GM23338 (cell line): Measurements from ENCODE around the gene STXBP5L. TPM values are rescaled to one million over a fixed set of nuclear protein-coding genes. Genes with fewer than 3 reads are reported as not detected.

Source experiments
- ATAC-seq: fragments of 200-7000 bp; cut with Tn5 transposase; 3 replicates; pipeline ENCODE4 v1.9.1; 2020
- DNase-seq: peaks from one replicate; pipeline ENCODE4 v3.0.0-alpha.2; 2015; ENCODE audit warnings: low spot score
- H2AFZ ChIP-seq: fragments of 200-600 bp; sonication (generic); 2 replicates; pipeline ENCODE4 v1.8.0; 2016; ENCODE audit warnings: antibody characterized with exemption, mild to moderate bottlenecking, moderate library complexity
- H3F3A ChIP-seq: fragments of 200-600 bp; sonication (generic); replicated peaks from 2 replicates; pipeline ENCODE4 v1.8.0; 2017; ENCODE audit warnings: antibody characterized with exemption, mixed run types, low read depth
- H3K27ac ChIP-seq: fragments of 200-600 bp; sonication (generic); 2 replicates; pipeline ENCODE4 v1.6.1; 2016; ENCODE audit warnings: low read depth
- H3K27me3 ChIP-seq: fragments of 200-600 bp; sonication (generic); 2 replicates; pipeline ENCODE4 v1.8.0; 2016; ENCODE audit warnings: mild to moderate bottlenecking, mixed run types, moderate library complexity; ENCODE audit not compliant: insufficient read depth
- H3K36me3 ChIP-seq: fragments of 200-600 bp; sonication (generic); 2 replicates; pipeline ENCODE4 v1.8.0; 2016; ENCODE audit warnings: mild to moderate bottlenecking; ENCODE audit not compliant: insufficient read depth
- H3K4me1 ChIP-seq: fragments of 200-600 bp; sonication (generic); 2 replicates; pipeline ENCODE4 v1.8.0; 2016; ENCODE audit warnings: mild to moderate bottlenecking, moderate library complexity; ENCODE audit not compliant: insufficient read depth
- H3K4me2 ChIP-seq: fragments of 200-600 bp; sonication (generic); 2 replicates; pipeline ENCODE4 v1.7.1; 2017; ENCODE audit warnings: mixed run types
- H3K4me3 ChIP-seq: fragments of 200-600 bp; sonication (generic); 2 replicates; pipeline ENCODE4 v1.6.1; 2016; ENCODE audit warnings: mixed run types
- H3K79me2 ChIP-seq: fragments of 200-600 bp; sonication (generic); replicated peaks from 2 replicates; pipeline ENCODE4 v1.8.0; 2017; ENCODE audit warnings: mild to moderate bottlenecking; ENCODE audit not compliant: insufficient read depth
- H3K9me2 ChIP-seq: fragments of 200-600 bp; sonication (generic); 2 replicates; pipeline ENCODE4 v1.8.0; 2017; ENCODE audit not compliant: insufficient read depth
- H4K20me1 ChIP-seq: fragments of 200-600 bp; sonication (generic); replicated peaks from 2 replicates; pipeline ENCODE4 v1.8.0; 2017; ENCODE audit warnings: mild to moderate bottlenecking; ENCODE audit not compliant: insufficient read depth
- H3K27ac Mint-ChIP-seq: 2 replicates; pipeline ENCODE4 v1.8.0; 2020; ENCODE audit warnings: inconsistent platforms, mild to moderate bottlenecking, moderate library complexity, mixed read lengths
- H3K27me3 Mint-ChIP-seq: 3 replicates; pipeline ENCODE4 v1.8.0; 2022; ENCODE audit warnings: low read depth, mild to moderate bottlenecking, moderate library complexity, mixed read lengths, inconsistent platforms; ENCODE audit not compliant: insufficient read depth, poor library complexity
- H3K36me3 Mint-ChIP-seq: 3 replicates; pipeline ENCODE4 v1.8.0; 2021; ENCODE audit warnings: low read depth, mild to moderate bottlenecking, inconsistent platforms, moderate library complexity, mixed read lengths
- H3K4me1 Mint-ChIP-seq: 3 replicates; pipeline ENCODE4 v1.8.0; 2020; ENCODE audit warnings: mild to moderate bottlenecking, inconsistent platforms, mixed read lengths
- H3K4me3 Mint-ChIP-seq: 3 replicates; pipeline ENCODE4 v1.8.0; 2021; ENCODE audit warnings: moderate library complexity, mild to moderate bottlenecking, inconsistent platforms, mixed read lengths
- H3K9me3 Mint-ChIP-seq: 3 replicates; pipeline ENCODE4 v1.8.0; 2020; ENCODE audit warnings: moderate library complexity, mild to moderate bottlenecking, inconsistent platforms, mixed read lengths
- EZH2 ChIP-seq: fragments of 200-600 bp; sonication (generic); IDR thresholded peaks from one replicate; pipeline ENCODE4 v1.8.0; 2017; ENCODE audit warnings: antibody characterized with exemption, mild to moderate bottlenecking, low read depth; ENCODE audit not compliant: unreplicated experiment
- EZH2phosphoT487 ChIP-seq: fragments of 200-600 bp; sonication (generic); IDR thresholded peaks from one replicate; pipeline ENCODE4 v1.8.1; 2018; ENCODE audit warnings: antibody characterized with exemption; ENCODE audit not compliant: unreplicated experiment
- polyA plus RNA-seq: library from polyadenylated mRNA; unstranded; fragments of >200 nt; fragmentation: Nextera tagmentation; extraction: Ambion mirVana; gene quantifications from 2 replicates; pipeline ENCODE4 v1.2.1, GENCODE V29; 2016
- total RNA-seq: library from RNA; depleted of rRNA; stranded (reverse); fragments of >200 nt; shearing (Covaris generic); gene quantifications from 2 replicates; pipeline ENCODE4 v1.2.3, GENCODE V29; 2014
- TF ChIP-seq, protein P1 (sequence below): fragments of 250-450 bp; sonication (Bioruptor Pico); IDR thresholded peaks from 2 replicates; pipeline ENCODE4 v1.5.0; 2020; ENCODE audit warnings: mild to moderate bottlenecking, moderate library complexity
- TF ChIP-seq, protein P2 (sequence below), 2 experiments: fragments of 200-600 bp in 1 of 2; sonication (generic) in 1 of 2; conservative IDR thresholded peaks; 2 replicates each; pipeline versions ENCODE4 v1.5.1 to v1.6.1; 2016 to 2017; ENCODE audit warnings: antibody characterized with exemption in 2 of 2, low read depth in 2 of 2, mild to moderate bottlenecking in 2 of 2, moderate library complexity in 1 of 2
- TF ChIP-seq, protein P3 (sequence below): IDR thresholded peaks from 2 replicates; pipeline ENCODE4 v1.6.1; 2016; ENCODE audit warnings: antibody characterized with exemption

The STXBP5L gene
- total and polyA plus RNA-seq, 2 experiments from 2014 or later: 4.2 to 6.0 TPM

DNA sequence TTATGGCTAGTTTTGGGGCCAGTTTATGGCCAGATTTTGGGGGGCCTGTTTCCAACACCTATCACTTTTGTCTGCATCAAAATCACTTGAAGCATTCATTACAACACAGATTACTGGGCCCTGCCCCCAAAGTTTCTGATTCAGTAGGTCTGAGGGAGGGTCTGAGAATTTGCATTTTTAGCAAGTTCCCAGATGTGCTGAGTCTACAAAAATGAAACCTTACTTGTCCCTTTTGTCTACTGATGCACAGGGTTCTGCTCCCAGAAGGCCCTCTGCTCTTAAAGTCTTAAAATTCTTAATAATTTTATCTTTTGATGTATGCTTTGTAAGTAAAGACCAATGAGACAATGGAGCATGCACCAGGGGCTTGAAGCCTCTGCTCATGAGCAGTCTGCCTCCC lies 491.8 kb downstream of the STXBP5L start:
- H3K27me3 Mint-ChIP-seq: no peaks in the 10 kb centered on the region
- Histone ChIP-seq H3K79me2 (no peaks in the 10 kb centered on the region), H3K4me1 (peaks cover 5% of the 10 kb centered on the region; the same call in 1 of the 2 replicates), H3K4me3 (no peak overlapping the region), H2AFZ (no peak overlapping the region), H3K9me2 (no peaks in the 10 kb centered on the region), H4K20me1 (no peaks in the 10 kb centered on the region), H3K36me3 (no peaks in the 10 kb centered on the region), H3K27ac (no peak overlapping the region), H3F3A (no peaks in the 10 kb centered on the region), H3K27me3 (no peaks in the 10 kb centered on the region), H3K4me2 (no peak overlapping the region)
- H3K4me3 Mint-ChIP-seq: no peak overlapping the region
- peaks cover 3% of the 10 kb centered on the region; the same call in 2 of the 3 replicates for H3K4me1 Mint-ChIP-seq
- no peak overlapping the region for H3K27ac Mint-ChIP-seq
- no peak for TF ChIP-seq EZH2
- TF ChIP-seq, protein P1, sequence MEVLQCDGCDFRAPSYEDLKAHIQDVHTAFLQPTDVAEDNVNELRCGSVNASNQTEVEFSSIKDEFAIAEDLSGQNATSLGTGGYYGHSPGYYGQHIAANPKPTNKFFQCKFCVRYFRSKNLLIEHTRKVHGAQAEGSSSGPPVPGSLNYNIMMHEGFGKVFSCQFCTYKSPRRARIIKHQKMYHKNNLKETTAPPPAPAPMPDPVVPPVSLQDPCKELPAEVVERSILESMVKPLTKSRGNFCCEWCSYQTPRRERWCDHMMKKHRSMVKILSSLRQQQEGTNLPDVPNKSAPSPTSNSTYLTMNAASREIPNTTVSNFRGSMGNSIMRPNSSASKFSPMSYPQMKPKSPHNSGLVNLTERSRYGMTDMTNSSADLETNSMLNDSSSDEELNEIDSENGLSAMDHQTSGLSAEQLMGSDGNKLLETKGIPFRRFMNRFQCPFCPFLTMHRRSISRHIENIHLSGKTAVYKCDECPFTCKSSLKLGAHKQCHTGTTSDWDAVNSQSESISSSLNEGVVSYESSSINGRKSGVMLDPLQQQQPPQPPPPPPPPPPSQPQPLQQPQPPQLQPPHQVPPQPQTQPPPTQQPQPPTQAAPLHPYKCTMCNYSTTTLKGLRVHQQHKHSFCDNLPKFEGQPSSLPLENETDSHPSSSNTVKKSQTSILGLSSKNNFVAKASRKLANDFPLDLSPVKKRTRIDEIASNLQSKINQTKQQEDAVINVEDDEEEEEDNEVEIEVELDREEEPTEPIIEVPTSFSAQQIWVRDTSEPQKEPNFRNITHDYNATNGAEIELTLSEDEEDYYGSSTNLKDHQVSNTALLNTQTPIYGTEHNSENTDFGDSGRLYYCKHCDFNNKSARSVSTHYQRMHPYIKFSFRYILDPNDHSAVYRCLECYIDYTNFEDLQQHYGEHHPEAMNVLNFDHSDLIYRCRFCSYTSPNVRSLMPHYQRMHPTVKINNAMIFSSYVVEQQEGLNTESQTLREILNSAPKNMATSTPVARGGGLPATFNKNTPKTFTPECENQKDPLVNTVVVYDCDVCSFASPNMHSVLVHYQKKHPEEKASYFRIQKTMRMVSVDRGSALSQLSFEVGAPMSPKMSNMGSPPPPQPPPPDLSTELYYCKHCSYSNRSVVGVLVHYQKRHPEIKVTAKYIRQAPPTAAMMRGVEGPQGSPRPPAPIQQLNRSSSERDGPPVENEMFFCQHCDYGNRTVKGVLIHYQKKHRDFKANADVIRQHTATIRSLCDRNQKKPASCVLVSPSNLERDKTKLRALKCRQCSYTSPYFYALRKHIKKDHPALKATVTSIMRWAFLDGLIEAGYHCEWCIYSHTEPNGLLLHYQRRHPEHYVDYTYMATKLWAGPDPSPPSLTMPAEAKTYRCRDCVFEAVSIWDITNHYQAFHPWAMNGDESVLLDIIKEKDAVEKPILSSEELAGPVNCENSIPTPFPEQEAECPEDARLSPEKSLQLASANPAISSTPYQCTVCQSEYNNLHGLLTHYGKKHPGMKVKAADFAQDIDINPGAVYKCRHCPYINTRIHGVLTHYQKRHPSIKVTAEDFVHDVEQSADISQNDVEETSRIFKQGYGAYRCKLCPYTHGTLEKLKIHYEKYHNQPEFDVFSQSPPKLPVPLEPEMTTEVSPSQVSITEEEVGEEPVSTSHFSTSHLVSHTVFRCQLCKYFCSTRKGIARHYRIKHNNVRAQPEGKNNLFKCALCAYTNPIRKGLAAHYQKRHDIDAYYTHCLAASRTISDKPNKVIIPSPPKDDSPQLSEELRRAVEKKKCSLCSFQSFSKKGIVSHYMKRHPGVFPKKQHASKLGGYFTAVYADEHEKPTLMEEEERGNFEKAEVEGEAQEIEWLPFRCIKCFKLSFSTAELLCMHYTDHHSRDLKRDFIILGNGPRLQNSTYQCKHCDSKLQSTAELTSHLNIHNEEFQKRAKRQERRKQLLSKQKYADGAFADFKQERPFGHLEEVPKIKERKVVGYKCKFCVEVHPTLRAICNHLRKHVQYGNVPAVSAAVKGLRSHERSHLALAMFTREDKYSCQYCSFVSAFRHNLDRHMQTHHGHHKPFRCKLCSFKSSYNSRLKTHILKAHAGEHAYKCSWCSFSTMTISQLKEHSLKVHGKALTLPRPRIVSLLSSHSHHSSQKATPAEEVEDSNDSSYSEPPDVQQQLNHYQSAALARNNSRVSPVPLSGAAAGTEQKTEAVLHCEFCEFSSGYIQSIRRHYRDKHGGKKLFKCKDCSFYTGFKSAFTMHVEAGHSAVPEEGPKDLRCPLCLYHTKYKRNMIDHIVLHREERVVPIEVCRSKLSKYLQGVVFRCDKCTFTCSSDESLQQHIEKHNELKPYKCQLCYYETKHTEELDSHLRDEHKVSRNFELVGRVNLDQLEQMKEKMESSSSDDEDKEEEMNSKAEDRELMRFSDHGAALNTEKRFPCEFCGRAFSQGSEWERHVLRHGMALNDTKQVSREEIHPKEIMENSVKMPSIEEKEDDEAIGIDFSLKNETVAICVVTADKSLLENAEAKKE: no peak
- TF ChIP-seq, protein P2, sequence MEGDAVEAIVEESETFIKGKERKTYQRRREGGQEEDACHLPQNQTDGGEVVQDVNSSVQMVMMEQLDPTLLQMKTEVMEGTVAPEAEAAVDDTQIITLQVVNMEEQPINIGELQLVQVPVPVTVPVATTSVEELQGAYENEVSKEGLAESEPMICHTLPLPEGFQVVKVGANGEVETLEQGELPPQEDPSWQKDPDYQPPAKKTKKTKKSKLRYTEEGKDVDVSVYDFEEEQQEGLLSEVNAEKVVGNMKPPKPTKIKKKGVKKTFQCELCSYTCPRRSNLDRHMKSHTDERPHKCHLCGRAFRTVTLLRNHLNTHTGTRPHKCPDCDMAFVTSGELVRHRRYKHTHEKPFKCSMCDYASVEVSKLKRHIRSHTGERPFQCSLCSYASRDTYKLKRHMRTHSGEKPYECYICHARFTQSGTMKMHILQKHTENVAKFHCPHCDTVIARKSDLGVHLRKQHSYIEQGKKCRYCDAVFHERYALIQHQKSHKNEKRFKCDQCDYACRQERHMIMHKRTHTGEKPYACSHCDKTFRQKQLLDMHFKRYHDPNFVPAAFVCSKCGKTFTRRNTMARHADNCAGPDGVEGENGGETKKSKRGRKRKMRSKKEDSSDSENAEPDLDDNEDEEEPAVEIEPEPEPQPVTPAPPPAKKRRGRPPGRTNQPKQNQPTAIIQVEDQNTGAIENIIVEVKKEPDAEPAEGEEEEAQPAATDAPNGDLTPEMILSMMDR (conservative IDR thresholded peaks at IDR 0.05; ENCODE audit: low read depth in 2 of 2): no peak
- ATAC-seq: no peak
- H3K9me3 Mint-ChIP-seq: peaks cover 4% of the 10 kb centered on the region; the same call in 1 of the 3 replicates
- peaks cover 6% of the 10 kb centered on the region for H3K36me3 Mint-ChIP-seq
- no peak for DNase-seq

DNA sequence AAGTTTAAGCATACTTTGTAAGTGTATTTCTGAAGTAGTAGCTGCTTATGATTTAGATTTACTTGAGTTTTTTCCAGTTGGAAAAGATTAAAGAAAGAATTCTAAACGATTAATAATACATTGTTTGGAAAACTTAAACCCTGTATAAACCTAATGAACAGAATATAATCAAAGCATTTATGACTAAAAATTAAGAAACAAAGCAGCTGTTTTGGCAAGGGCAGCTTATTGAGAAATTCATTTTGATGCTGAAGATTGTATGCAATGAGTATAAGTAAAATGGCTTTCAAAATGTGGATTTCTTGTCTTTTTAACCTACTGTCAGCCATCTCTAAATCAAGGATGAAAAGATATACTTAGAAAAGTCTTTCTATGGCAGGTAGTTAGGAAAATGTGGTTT lies 497.6 kb downstream of the STXBP5L start:
- Histone ChIP-seq H3K9me2 (no peaks in the 10 kb centered on the region), H3K4me1 (no peaks in the 10 kb centered on the region), H3K79me2 (no peaks in the 10 kb centered on the region), H3K36me3 (no peaks in the 10 kb centered on the region), H3K4me2 (no peak overlapping the region), H3K27ac (no peak overlapping the region), H3K27me3 (no peaks in the 10 kb centered on the region), H3K4me3 (no peak overlapping the region), H3F3A (no peaks in the 10 kb centered on the region), H4K20me1 (0 out of 2 replicates have a peak, but pooled peaks cover 3% of the 10 kb centered on the region), H2AFZ (no peak overlapping the region)
- H3K9me3 Mint-ChIP-seq: no peaks in the 10 kb centered on the region
- no peak for DNase-seq
- no peak for ATAC-seq
- H3K4me3 Mint-ChIP-seq: no peak overlapping the region
- no peak overlapping the region for H3K27ac Mint-ChIP-seq
- no peaks in the 10 kb centered on the region for H3K4me1 Mint-ChIP-seq
- H3K27me3 Mint-ChIP-seq: no peaks in the 10 kb centered on the region
- no peaks in the 10 kb centered on the region for H3K36me3 Mint-ChIP-seq
- no peak for TF ChIP-seq EZH2phosphoT487
- TF ChIP-seq, protein P3, sequence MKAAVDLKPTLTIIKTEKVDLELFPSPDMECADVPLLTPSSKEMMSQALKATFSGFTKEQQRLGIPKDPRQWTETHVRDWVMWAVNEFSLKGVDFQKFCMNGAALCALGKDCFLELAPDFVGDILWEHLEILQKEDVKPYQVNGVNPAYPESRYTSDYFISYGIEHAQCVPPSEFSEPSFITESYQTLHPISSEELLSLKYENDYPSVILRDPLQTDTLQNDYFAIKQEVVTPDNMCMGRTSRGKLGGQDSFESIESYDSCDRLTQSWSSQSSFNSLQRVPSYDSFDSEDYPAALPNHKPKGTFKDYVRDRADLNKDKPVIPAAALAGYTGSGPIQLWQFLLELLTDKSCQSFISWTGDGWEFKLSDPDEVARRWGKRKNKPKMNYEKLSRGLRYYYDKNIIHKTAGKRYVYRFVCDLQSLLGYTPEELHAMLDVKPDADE: no peak
